Measurements from ENCODE around the gene RAP1GDS1.

Gene RAP1GDS1

GRCh38 chr4:98245226-98245625 lies 16.0 kb upstream of the RAP1GDS1 start:
- TF ChIP-seq CTCF (IDR thresholded peaks at IDR 0.05), result no peak
- no peak for TF ChIP-seq ZFX (IDR thresholded peaks at IDR 0.05; ENCODE audit: borderline replicate concordance)
- no peak overlapping the region for H3K27ac ChIP-seq

DNA sequence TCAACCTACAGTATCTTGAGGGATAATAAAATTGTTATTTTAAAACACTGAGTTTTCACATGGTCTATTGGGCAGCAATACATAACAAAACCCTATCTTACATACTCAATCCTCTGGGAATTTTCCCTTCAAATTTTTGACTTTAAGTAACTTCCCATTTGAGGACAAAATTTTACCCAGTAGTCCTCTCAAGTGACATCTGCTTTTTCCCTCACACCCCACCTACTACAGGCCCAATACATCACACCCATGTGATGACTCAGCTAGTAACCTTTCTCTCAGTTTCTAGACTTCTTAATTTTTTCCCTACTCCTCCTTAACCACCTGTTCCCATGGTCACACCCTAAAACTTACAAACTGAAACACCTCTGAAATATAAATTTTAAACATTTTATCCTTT lies 12.2 kb upstream of the RAP1GDS1 start:
- no peak overlapping the region for H3K27ac ChIP-seq
- TF ChIP-seq CTCF (IDR thresholded peaks at IDR 0.05), result no peak
- TF ChIP-seq ZFX (IDR thresholded peaks at IDR 0.05; ENCODE audit: borderline replicate concordance), result no peak

DNA sequence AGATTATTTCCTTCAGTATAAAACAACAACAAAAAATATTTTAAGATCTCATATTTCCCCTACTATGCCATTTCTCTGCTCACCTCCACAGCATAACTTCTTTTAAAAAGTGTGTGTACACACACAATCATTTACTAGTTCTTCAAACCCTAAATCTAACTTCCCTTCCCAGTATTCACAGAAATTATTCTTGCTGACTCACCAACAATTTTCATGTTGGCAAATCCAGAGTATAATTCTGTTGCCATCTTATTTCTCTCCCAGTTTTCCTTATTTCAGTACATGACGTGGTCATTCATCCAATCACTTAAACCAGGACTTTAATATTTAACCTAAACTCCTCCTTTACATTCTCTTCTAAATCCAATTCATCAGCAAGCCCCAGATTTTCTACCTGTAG lies 11.4 kb upstream of the RAP1GDS1 start:
- TF ChIP-seq ZFX (IDR thresholded peaks at IDR 0.05; ENCODE audit: borderline replicate concordance), result no peak
- no peak for TF ChIP-seq CTCF (IDR thresholded peaks at IDR 0.05)
- no peak overlapping the region for H3K27ac ChIP-seq

DNA sequence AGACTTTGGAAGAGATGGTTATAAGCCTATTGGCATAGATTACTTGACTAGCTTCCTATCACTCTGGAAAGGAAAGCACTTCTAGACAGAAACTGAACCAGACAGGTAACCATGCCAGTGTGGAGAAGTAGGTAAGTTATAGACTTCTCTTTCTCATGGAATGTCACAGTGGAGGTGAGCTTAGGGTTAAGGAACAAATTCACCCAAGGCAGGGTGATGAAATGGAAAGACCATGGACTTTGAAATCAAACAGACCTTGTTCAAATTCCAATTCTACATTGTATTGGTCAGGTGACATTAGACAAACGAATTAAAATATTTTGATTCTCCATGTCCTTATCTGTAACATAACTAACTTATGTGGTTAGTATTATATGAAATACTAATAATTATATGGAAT lies 7.7 kb upstream of the RAP1GDS1 start:
- no peak for TF ChIP-seq ZFX (IDR thresholded peaks at IDR 0.05; ENCODE audit: borderline replicate concordance)
- no peak overlapping the region for H3K27ac ChIP-seq

DNA sequence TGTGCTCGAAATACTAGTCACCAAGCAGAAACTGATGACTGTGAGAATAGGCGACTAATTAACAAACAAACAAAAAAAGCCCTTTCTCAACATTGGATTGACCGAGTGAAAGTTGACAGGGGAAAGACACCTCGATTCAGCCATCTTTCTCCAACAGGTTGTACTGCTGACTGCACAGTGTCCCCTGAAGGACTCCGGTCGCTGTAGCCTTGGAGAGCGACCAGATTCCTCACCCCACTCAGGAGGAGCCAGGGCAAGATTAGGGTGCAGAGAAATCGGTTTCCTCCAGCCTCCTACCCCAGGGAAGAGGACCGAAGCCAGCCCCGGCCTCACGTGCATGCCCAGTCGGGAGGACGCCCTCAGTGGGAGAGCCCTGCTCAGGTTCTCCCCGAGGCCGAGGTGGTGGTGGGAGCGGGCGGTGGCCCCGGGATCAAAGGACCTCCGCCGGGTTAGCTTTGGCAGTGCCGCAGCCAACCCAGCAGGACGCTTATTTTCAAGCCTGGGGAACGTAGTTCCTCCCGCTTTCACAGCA lies 1.1 kb upstream of the RAP1GDS1 start:
- no peak for TF ChIP-seq ZFX (IDR thresholded peaks at IDR 0.05; ENCODE audit: borderline replicate concordance)
- no peak for TF ChIP-seq CTCF (IDR thresholded peaks at IDR 0.05)
- peak overlapping the region; percentile 94 for H3K27ac ChIP-seq

DNA sequence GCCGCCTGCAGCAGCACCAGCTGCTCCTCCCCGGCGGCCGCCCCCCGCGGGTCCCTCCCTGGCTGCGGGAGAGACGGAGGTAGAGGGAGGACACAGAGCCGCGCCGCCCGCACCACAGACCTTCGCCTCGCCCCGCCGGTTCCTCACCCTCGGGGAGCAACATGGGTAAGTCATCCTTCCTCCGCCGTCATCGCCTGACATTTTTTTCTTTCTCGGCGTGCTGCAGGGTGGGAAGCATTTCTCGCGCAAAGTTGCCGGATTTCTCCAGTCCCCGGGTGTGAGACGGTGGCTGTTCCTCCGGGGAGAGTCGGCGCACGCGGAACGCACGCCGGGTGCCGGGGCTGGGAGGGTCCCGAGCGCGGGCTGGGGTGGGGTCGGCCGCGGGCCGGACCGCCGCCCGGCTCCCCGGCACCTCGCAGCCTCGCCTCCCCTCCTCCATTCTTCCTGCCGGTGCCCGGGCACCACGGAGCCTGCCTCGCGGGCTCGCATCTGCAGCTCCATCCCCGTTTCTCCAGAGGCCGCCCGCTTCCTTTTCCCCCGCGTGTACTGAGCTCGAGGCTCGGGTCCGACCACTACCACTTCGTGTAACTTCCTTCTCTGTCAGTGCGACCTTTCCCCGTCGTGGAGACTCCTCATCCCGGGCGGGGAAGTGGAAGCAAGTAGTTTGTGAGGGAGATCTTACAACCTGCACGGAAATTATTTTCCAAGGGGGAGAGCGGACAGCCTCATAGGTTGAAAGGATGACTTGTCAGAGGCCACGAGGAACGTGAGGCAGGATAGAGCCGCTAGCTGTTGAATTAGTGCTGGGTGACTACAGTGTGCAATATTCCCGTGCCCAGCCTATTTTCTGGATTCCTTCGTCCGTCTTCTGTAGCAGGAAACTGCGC lies 464 bp downstream of the RAP1GDS1 start:
- peak overlapping the region; percentile 94 for H3K27ac ChIP-seq
- TF ChIP-seq ZFX (IDR thresholded peaks at IDR 0.05; ENCODE audit: borderline replicate concordance) (no peak), CTCF (IDR thresholded peaks at IDR 0.05) (no peak)

DNA sequence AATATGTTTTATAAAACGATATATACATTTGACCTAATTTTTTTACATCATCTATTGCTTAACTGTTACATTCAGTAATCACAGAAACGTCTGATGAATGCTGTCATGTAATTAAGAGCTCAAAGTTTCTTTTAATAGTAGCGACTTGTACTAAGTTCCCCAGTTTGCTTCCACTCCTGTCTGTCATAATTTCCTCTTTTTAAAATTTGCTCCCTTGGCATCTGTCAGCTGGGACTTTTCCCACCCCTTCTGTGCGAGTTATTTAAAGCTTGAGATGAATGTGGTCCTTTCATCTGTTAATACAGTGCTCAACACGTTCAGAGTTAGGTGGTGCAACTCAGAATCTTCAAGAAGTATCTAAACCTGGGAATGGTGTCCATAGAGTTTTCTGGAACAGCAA lies 1.2 kb downstream of the RAP1GDS1 start:
- H3K27ac ChIP-seq, result peak overlapping the region; percentile 94
- TF ChIP-seq ZFX (IDR thresholded peaks at IDR 0.05; ENCODE audit: borderline replicate concordance), result no peak

GRCh38 chr4:98267498-98267897 lies 6.3 kb downstream of the RAP1GDS1 start:
- TF ChIP-seq ZFX (IDR thresholded peaks at IDR 0.05; ENCODE audit: borderline replicate concordance), result no peak
- no peak for TF ChIP-seq CTCF (IDR thresholded peaks at IDR 0.05)
- H3K27ac ChIP-seq, result no peak overlapping the region
